EH (cell line): ENCODE results near the gene RBMS1.
"Not testable (repeated sequence)": the region's sequence is repeated elsewhere in the genome, so short reads cannot be mapped to it uniquely, and the experiment has no call there.

Source experiments
- DNase-seq: peaks from one replicate; pipeline ENCODE4 v3.0.0-alpha.2; 2015; ENCODE audit warnings: low read depth

RBMS1 gene

DNA sequence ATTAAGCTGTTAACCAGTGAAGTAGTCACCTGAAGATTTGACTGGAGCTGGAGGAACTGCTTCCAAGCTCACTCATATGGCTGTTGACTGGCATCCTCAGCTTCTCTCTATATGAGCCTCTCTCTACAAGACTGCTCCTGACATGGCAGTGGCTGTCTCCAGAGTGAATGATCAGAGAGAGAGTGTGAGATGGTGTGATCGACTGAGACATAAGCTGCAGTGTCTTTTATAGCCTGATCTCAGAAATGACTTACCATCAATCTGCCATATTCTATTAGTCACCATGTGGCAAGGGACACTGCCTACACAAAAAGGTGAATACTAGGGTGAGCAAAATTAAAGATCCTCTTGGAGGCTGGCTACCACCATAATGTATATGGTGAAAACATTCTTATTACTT, 7.8 kb upstream of the RBMS1 start:
- DNase-seq, result no peak

DNA sequence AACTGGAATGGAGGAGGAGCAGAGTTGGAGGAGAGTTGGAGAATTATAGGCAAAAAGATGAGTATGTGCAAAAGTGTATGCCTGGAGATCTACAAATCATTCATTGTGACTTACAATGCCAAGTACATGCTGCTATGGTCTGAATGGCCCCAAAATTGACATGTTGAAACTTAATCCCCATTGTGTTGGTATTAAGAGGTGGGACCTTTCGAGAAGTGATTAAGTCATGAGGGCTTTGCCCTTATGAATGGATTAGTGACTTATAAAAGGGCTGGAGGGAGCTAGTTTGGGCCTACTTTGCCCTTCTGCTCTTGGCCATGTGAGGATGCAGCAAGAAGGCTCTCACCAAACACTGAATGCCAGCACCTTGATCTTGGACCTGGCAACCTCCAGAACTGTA, 6.3 kb upstream of the RBMS1 start:
- no peak for DNase-seq

DNA sequence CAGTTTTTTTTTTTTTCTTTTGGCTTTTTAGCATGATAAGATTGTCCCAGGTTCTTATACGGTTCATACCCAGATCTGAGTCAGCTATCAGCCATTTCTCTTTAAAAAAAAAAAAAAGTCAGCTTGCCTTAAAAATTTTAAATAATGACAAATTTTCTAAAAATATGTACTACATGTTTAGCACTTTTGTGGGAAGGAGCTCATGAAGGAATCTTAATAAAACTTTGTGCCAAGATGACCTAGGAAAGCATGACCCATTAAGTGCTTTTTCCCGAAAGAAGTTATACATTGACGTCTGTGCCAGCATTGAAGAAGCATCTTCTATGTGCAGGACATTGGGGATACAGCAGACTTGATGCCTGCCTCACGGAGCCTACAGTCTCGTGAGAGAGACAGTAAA, 4.5 kb upstream of the RBMS1 start:
- peak; percentile 87 for DNase-seq

DNA sequence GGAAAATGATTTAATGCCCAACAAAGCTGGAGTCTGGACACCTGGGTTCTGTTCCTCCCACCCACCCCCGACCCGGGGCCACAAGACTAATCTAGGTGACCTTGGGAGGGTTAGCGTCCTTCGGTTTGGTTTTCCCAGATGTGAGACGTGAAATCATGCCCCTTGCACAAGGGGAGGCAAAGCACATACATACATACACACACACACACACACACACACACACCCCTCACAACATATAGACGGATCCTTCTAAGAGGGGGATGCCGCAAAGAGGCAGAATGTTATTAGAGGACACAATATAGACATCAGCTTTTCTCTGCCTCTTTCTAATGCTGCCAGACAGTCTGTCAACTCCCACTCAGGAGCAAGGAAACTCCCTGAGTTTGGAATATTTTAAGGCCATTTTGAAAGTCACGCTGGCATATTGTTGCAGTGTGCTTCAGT, 616 bp upstream of the RBMS1 start:
- DNase-seq, result no peak

DNA sequence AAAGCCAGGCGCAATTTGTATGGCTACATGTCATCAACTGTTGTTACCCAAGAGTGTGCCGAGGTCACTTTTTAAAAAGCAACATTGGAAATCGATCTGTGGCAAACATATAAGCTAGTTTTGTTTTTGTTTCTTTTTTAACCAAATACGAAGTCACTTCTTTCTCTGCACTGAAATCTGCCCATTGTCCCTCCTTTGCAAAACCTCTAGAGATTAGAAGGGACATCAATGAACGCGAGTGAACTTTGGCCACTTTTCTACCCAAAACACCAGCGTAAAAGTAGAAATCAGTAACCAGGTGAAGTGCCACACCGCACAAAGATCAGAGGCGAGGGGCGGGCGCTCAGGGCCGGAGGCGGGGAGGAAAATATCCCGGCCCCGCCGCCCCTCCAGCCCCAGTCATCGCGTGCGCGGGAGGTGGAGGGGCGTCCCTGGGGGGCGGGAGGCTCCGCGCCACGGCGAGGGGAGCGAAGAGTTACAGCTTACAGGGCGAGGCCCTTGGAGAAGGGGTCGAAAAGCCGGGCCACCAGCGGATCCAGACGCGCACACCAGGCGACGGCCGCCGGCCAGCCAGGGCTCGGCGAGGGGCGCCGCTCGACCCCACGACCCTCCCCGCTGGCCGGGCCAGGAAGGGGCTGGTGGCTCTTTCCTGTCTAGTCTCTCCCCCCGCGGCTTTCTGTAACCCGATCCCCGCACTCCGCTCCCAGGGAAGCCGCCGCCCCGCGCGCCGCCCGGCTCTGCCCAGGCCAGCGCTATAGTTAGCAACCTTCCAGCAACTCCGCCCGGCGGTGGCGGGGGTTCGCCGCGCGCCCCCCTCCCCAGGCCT, 993 bp downstream of the RBMS1 start:
- DNase-seq, result peak; percentile 83

DNA sequence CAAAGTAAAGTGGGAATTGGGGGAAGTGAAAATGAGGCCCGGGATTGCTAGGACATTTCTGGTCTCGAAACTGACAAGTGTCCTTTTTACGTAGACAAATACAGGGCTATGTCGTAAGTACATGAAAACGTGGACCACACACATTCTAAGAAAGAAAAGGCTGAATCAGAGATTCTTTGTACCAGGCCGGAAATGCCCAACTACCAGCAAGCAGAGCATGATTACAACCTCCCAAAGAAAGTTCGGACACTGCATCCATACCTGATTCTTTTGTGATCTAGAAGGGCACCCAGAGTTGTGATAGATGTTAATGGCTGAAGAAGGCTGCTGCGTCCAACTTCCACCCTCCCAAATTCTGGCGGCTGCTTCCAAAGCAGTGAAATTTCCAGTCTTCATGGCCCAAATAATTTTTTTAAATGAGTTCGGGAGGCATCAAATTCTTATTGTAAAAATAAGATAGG, 1.7 kb downstream of the RBMS1 start:
- peak; percentile 87 for DNase-seq

DNA sequence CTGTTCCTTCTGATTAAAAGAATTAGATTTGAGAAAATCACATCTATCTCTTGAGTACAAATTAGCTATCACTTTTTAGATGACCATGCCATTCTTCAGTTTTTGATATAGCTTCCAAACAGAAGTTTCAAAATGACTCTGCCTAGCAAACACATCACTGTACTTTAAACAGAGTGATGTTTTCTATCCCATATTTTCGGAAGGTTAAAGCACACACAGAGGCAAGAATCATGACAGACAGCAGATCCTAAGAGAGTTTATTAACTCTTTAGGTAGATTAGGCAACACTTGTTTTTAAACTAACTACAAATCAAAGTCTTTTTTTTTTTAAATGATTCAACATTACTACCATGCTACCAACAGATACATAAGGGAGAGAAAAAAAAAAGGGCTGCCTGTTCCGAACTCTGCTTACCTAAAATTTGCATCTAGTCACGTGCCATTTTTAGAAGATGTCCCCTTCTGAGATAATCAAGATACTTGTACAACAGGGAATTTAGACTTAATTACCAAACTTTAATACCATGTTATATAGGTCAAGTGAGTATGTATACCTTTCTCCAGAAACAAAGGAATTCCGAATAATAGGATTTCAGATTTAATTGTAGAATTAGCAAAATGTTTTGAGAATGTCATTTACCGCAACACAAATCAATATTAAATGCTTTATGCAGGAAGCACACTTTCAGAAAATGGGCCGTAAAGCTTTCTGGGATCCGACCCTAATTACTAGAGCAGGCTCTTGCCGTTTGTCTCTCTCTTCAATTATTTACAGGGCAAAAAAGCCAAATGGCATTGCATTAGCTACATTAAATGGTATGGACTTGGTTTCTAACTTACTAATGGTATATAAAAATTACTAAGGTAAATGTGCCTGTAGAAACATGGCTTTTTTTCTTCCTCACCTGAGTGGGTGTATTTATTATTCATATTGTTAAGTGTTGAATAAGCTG, 2.6 kb downstream of the RBMS1 start:
- DNase-seq, result no peak

DNA sequence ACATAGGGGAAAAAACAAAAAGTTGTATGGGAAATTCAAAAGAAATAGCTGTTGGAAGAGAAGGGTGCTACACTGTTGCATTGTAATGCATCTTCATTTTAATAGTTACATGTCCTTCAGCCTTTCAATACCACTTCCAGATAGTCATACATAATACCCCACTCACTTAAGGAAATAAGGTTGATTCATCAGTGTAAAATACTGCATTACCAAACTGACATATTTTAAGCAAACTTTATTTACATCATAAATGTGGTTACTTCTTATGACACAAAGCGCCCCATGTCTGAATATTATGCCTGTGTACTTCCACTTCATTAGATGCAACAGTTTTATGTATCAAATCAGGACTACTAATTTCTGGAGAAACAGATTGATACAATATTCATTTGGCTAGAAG, 4.5 kb downstream of the RBMS1 start:
- DNase-seq, result peak; percentile 39

DNA sequence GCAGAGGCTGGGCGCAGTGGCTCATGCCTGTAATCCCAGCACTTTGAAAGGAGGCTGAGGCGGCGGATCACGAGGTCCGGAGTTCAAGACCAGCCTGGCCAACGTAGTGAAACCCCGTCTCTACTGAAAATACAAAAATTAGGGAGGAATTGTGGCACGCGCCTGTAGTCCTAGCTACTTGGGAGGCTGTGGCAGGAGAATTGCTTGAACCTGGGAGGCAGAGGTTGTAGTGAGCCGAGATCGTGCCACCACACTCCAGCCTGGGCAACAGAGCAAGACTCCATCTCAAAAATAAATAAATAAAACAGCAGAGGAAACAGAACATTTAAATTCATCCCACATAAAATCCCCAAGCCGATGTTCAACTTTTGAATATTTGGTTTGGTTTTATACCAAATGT, 5.3 kb downstream of the RBMS1 start:
- DNase-seq, result not testable (repeated sequence)

DNA sequence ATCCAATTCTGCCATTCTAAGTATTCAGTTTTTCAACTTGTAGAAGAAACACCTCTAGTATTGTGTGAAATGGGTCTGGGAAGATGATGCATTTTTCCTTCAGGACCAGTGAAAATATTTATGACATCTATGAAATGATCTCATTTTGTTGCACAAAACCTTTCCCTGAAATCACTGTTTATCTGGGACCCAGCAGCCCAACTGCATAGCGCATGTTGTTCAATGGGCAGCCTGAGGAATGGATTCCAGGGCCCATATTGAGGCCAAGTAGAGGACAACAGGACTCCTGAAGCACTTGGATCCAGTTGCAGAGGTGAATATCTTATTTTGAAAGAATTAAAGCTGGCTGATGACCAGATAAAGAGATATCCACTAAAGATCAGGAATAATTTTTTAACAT, 7.3 kb downstream of the RBMS1 start:
- no peak for DNase-seq

DNA sequence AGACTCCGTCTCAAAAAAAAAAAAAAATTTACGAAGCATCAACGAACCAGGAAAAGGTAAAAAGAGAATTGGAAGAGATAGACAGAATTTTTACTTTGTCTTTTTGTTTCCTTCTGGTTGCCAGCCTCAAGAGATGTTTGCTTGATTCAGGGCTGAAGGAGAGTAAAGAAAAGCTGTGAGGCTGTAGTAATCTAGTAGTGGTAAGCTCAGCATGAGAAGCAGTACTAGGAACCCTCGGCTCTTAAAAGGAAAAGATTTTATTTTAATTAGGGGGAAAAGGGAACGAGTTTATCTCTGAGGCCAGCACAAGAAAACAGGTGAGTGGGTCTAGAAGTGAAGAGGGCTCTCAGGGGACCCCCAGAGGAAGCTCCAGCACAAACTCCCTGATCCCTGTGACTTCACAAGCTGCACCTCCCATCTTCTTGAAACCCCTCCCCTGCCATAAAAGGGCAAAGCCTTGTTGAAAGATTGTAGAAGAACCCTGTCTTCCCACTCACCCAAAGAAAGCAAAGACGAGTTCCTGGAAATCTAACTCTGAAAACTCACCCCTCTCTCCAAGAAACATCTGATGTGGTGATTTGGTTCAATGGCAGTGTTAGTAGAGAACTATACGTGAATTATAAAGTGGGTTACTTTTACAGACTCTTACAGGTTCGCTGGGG, 8.6 kb downstream of the RBMS1 start:
- no peak for DNase-seq

DNA sequence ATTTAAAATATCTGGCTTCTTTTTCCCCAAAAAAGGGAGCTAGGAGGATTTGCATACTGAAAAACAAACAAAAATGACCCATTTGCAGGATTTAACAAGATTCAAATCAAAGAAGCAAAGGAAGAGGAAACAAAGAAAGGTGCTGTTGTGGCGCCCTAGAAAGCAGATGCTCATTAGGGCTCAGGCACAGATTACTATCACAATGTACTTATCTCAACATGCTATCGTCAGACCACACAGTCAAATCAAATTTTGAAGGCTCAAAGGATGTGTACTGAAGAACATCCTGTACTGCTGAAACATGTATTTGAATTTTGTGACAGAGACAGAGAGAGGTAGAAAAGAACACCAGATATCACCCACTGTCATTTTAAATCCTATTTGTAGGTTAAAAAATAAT, 10.9 kb downstream of the RBMS1 start:
- DNase-seq, result no peak

DNA sequence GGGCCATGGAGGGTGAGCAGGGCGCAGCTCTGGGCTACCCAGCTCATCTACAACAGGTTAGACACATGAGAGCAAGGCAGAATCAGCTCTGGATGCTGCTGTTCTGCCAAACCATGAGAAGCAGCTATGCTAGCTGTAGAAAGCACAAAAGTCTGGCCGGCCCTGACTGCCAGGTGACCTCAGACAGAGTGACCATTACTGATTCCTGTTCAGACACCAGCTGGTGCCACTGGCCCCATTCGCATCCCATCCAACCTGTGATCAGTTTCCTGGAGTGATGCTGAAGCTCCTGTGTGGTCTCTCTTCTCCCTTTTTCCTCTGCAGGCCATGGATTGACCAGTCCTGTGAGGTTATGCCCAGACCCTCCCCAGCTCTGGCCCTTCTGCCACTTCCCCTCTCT, 14.3 kb downstream of the RBMS1 start:
- no peak for DNase-seq

DNA sequence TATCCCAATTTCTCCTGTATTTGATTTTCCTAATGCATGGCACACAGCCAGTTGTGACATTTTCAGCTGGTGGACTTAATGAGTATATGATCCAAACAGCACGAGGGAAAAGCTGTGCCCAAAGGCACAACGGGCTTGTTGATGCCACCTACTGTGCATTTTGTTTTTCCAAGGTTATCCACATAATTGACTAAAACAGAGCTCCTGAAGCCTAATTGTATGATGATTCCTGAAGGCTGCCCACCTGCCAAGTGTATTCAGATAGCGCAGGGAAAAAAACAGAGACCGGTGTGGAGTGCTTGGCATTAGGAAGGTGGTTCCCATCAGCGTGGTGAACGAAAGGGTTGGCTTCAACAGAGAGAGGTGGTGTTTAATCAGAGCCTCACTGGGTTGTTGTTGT, 14.9 kb downstream of the RBMS1 start:
- no peak for DNase-seq

DNA sequence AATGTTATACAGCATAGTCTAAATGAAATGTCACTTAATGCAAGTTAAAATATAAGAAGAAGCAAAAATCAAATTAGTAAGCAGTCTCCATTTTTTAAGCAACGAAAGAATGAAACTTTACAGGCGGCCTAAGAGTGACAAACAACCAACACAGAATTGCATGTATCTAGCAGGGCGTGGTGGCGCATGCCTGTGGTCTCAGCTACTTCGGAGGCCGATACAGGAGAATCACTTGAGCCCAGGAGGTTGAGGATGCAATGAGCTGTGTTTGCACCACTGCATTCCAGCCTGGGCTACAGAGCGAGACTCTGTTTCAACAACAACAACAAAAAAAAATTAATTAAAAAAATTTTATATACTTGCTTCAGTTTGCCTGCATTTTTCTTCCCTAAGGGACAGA, 16.6 kb downstream of the RBMS1 start:
- DNase-seq, result no peak

DNA sequence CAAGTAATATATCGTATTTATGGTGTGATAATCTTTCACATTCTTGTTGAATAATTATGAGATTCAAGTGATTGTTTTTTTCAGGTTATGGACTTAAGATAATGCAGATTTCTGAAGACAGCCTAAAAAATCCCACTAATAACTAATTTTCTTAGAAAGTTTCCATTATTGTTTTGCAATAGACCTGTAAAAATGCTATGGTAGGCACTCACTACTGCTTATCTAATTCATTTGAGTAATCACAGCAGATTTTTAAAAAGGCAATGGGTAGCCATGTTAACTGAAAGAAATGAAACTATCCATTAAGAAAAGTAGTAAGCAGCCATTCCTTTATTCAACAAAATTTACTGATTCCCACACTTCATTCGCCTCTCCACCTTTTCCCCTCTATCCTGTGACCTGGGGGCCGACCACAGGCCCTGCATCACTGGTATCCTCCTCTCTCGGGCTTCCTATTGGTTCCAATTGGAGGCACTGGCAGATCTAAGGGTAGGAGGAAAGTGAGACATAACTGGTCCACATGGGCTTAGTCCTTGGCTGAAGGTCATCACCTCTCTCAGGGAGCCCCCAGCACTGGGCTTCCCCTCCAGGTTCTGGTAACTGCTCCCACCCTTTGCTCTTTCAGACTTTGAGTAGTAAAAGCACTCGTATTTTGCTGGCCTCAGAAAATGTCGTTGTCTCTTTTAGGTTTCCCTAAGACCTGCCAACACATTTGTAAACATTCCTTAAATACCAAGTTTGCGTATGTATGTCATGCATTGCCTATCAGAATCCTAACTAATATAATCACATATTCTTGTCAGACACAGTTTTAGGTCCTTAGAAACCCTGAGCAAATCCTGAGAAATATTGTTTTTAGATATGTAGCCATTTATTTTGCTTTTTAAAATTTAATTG, 18.5 kb downstream of the RBMS1 start:
- DNase-seq, result peak; percentile 38

DNA sequence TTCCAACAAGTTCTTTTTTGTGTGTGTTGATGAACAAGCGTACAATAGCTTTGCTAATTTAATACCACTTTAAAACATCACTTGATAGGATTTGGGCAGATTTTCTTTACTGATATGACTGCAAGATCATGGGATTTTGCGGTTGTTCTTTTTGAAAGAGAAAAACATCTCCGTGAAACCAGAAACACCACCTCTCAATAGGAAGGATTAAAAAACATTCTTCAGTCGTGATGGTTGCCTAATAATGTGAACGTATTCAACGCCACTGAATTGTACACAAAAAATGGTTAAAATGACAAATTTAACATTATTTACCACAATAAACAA, 19.3 kb downstream of the RBMS1 start:
- no peak for DNase-seq

DNA sequence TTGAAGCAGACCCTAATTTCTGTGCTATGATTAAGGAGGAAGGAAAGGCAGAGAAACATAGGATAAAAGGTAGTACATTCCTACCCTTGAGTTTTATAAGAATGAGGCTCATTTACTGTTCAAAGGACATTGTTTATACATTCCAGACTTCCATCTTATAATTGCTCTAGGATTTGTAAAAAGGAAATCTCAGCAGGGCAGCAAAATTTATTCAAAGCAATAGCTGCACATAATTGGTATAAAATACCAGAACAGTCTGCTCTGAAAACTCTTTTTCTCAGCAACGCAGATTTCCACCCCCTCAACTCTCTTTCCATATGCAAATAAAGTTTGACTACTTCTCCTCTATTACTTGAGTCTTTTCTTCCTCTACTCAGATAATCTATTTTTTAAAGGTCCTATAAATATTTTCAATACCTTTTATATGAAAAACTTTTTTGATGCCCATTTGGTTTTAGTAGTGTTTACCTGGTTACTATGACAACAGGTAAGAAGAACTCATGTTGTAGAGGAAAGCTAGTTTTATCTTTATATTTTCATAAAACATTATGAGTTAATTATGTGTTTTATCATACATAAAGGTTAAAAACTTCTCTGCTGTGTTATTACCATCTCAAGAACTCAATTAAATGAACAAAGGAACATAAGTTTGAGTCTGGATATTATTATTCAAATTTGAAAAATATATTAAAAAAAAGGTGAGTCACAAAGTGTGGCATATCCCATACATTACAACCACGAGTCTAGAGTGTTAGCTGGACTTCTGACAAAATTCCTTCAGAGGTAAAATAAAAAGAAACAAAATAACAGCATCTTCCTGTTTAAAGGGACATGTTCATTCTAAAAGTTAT, 19.9 kb downstream of the RBMS1 start:
- DNase-seq, result peak; percentile 37

DNA sequence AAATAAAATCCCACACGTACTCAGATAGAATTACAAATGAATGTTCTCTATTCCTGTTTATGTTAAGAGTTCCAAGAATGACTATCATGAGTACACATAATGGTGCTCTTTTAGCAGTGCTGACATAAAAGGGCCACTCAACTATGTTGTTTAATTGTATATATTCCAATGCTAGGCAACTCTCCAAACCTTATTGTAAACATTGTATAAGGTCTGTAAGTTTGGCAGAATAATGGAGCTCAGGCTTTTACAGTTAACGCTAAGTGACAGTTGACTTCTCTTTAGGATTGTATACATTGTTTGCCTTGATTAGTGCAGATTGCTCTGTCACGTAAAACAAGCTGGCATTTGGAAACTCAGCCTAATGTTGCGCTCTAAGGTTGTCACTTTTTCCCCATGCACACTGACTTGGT, 20.8 kb downstream of the RBMS1 start:
- DNase-seq, result peak; percentile 63

DNA sequence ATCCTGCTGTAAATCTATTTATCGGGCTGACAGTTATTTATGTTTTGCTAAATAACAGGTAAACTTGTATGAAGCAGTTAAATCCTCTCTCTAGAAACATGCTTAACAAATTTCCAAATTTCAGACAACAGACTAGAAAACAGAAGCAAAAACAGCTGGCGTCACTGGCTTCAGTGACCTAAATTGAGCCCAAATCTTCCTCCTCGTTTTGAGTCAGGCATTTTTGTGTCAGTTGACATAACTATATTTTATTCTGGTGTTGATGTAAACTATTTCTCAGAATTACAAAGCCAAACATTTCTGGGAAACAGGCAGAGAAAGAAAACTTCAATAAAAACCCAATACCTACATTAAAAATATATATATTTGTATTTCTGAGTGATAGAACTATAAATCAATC, 21.7 kb downstream of the RBMS1 start:
- no peak for DNase-seq
